Osteoblast (primary cell): Measurements from ENCODE around the gene KRT8. TPM values are rescaled to one million over a fixed set of nuclear protein-coding genes. Genes with fewer than 3 reads are reported as not detected.

ENCODE experiments used
- DNase-seq: peaks from one replicate; pipeline ENCODE4 v3.0.0; 2011; ENCODE audit warnings: low spot score, mixed read lengths; ENCODE audit not compliant: insufficient read length; ENCODE audit errors: missing footprints
- H2AFZ ChIP-seq: 2 replicates; pipeline ENCODE4 v1.6.0; 2011; ENCODE audit warnings: mild to moderate bottlenecking, low read length
- H3K27ac ChIP-seq: 2 replicates; pipeline ENCODE4 v1.5.1; 2011; ENCODE audit warnings: mild to moderate bottlenecking, low read depth, low read length, moderate library complexity
- H3K27me3 ChIP-seq: 2 replicates; pipeline ENCODE4 v1.6.0; 2012; ENCODE audit warnings: mild to moderate bottlenecking, control low read depth, inconsistent platforms, low read length, moderate library complexity; ENCODE audit not compliant: insufficient read depth
- H3K36me3 ChIP-seq: 2 replicates; pipeline ENCODE4 v1.5.1; 2011; ENCODE audit warnings: mild to moderate bottlenecking, low read length, control low read depth, moderate library complexity; ENCODE audit not compliant: insufficient read depth
- H3K4me1 ChIP-seq: 2 replicates; pipeline ENCODE4 v1.5.1; 2011; ENCODE audit warnings: mild to moderate bottlenecking, low read length, control low read depth, moderate library complexity; ENCODE audit not compliant: insufficient read depth
- H3K4me2 ChIP-seq: 2 replicates; pipeline ENCODE4 v1.6.0; 2011; ENCODE audit warnings: mild to moderate bottlenecking, low read length; ENCODE audit not compliant: insufficient read depth
- H3K4me3 ChIP-seq: fragments of 200-600 bp; sonication (generic); 3 replicates; pipeline ENCODE4 v1.5.1; 2012; ENCODE audit warnings: mild to moderate bottlenecking, low read length, inconsistent platforms; ENCODE audit not compliant: insufficient read depth
- H3K79me2 ChIP-seq: 2 replicates; pipeline ENCODE4 v1.6.0; 2012; ENCODE audit warnings: mild to moderate bottlenecking, low read length, control low read depth, inconsistent platforms; ENCODE audit not compliant: insufficient read depth
- H3K9me3 ChIP-seq: 2 replicates; pipeline ENCODE4 v1.5.1; 2011; ENCODE audit warnings: low read depth, low read length, control low read depth
- H4K20me1 ChIP-seq: 2 replicates; pipeline ENCODE4 v1.6.0; 2012; ENCODE audit warnings: mild to moderate bottlenecking, low read length, control low read depth; ENCODE audit not compliant: insufficient read depth
- total RNA-seq: library from RNA; depleted of rRNA; stranded (reverse); fragments of >200 nt; gene quantifications from 2 replicates; pipeline ENCODE4 v1.2.3, GENCODE V29; 2012
- TF ChIP-seq, protein P1 (sequence below): IDR thresholded peaks from 2 replicates; pipeline ENCODE4 v1.5.1; 2011; ENCODE audit warnings: mild to moderate bottlenecking, low read depth, low read length, moderate library complexity; ENCODE audit errors: extremely low read depth

KRT8 gene
- total RNA-seq, 1 donor: 5.1 TPM

DNA sequence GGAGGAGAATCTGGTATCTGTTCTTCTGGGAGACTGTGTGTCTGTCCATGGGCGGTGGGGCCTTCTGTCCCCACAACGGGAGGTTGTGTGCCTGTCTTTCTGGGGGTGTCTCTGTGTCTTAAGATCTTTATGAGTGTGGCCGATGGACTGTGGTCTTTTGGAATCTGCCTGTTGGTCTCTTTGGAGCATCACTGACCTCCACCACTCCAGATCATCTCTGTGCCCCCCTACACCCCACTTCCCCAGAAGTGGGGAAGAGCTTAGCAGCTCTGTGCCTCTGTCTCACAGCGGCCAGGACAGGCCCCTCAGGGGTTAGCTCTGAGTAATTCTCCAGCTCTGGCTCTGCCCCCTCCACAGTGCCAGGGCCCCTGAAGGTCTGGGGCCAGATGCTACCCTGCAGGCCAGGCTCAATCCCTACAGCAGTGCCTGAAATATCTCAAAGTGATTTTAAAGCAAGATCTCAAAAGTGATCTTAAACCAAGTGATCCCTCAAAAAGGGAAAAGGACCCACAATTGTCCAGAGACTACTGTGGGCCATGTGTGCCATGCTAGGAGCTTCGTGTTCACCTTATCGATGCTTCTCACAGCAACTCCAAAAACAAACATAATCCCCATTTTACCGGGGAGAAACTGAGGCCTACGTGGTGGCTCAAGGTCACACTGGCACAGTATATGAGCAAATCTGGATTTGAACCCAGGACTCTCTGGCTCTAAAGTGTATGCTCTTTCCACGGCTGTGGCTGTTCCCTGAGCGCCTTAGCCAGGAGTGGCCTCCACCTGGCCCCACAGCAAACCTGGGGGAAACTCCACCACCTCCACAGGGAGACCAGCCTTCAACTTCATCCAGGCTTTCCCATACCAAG lies 30.1 kb downstream of the KRT8 start:
- peak overlapping the region; percentile 68 for H2AFZ ChIP-seq

DNA sequence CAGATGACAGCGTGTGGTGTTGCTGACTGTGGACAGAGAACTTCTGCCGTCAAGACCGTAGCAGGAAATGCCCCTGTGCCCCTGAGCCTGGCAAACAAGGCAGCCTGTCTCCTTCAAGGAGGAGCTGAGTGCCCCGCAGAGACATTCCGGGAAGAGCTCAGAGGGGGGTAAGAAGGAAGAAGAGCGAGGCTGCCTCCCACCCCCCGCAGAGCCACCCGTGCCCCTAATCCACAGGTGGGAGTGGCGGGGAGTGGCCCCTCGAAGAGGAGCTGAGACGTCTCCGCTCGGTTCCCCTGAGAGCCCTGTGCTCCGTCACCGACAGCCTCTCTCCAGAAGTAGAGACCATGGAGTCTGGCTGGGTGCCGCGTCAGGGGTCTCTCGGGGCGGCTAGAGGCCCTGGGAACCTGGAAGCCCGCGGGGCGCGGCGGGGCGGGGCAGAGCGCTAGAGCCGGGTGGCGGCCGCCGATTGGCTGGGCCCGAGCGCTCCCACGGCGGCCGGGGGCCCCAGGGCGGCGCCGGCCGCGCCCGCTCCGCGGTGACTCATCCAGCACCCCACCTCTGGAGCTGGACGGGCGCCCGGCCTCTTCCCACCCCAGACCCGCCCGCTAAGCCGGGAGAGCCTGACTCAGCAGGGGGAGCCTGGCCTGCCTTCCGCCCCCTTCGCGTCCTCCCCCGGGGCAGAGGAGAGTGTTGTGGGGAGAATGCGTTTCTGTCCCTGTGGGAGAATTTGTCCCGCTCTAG lies 30.9 kb downstream of the KRT8 start:
- peaks cover 37% of the 10 kb centered on the region for H3K4me1 ChIP-seq
- TF ChIP-seq, protein P1, sequence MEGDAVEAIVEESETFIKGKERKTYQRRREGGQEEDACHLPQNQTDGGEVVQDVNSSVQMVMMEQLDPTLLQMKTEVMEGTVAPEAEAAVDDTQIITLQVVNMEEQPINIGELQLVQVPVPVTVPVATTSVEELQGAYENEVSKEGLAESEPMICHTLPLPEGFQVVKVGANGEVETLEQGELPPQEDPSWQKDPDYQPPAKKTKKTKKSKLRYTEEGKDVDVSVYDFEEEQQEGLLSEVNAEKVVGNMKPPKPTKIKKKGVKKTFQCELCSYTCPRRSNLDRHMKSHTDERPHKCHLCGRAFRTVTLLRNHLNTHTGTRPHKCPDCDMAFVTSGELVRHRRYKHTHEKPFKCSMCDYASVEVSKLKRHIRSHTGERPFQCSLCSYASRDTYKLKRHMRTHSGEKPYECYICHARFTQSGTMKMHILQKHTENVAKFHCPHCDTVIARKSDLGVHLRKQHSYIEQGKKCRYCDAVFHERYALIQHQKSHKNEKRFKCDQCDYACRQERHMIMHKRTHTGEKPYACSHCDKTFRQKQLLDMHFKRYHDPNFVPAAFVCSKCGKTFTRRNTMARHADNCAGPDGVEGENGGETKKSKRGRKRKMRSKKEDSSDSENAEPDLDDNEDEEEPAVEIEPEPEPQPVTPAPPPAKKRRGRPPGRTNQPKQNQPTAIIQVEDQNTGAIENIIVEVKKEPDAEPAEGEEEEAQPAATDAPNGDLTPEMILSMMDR: no peak
- no peaks in the 10 kb centered on the region for H3K9me3 ChIP-seq
- no peaks in the 10 kb centered on the region for H4K20me1 ChIP-seq
- peak overlapping the region; percentile 76 for H3K27ac ChIP-seq
- H3K4me2 ChIP-seq: peak overlapping the region; percentile 89
- no peaks in the 10 kb centered on the region for H3K79me2 ChIP-seq
- H3K27me3 ChIP-seq: no peaks in the 10 kb centered on the region
- H3K4me3 ChIP-seq: peak overlapping the region; percentile 71
- H3K36me3 ChIP-seq: no peaks in the 10 kb centered on the region
- DNase-seq: peak; percentile 100
- peak overlapping the region; percentile 84 for H2AFZ ChIP-seq

More for the DNA sequence above, 30.1 kb downstream of the KRT8 start:
- Histone ChIP-seq H3K4me1 (peaks cover 37% of the 10 kb centered on the region), H4K20me1 (no peaks in the 10 kb centered on the region), H3K27me3 (no peaks in the 10 kb centered on the region), H3K79me2 (no peaks in the 10 kb centered on the region), H3K9me3 (no peaks in the 10 kb centered on the region), H3K4me3 (peak overlapping the region; percentile 53), H3K27ac (peak overlapping the region; percentile 76), H3K4me2 (peak overlapping the region; percentile 78), H3K36me3 (no peaks in the 10 kb centered on the region)
- TF ChIP-seq, protein P1: no peak
- peak; percentile 96 for DNase-seq

DNA sequence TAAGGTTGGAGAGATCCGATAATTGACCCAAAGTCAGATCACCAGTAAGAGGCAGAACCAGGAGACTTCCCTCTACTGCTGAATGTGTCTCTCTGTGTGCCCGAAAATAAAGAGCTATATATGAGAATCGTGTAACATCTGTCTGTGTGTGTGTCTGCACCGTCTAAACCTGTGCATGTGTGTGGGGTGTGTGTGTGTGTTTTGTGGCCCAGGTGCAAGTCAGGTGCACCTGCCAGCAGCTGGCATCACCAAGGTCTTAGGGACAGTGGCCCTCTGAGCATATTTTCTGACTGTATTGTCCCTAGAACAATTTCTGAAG lies 31.4 kb downstream of the KRT8 start:
- H2AFZ ChIP-seq: peak overlapping the region; percentile 84
- H3K79me2 ChIP-seq: no peaks in the 10 kb centered on the region
- peak overlapping the region; percentile 71 for H3K4me3 ChIP-seq
- H3K9me3 ChIP-seq: no peaks in the 10 kb centered on the region
- TF ChIP-seq, protein P1: no peak
- H4K20me1 ChIP-seq: no peaks in the 10 kb centered on the region
- peak overlapping the region; percentile 69 for H3K27ac ChIP-seq
- H3K36me3 ChIP-seq: no peaks in the 10 kb centered on the region
- no peak for DNase-seq
- H3K4me1 ChIP-seq: peaks cover 37% of the 10 kb centered on the region
- H3K4me2 ChIP-seq: peak overlapping the region; percentile 89
- H3K27me3 ChIP-seq: no peaks in the 10 kb centered on the region
